B cell (primary cell): Measurements from ENCODE around the gene CBX4. TPM values are rescaled to one million over a fixed set of nuclear protein-coding genes. Genes with fewer than 3 reads are reported as not detected.

Source experiments
- ATAC-seq: fragments of 200-7000 bp; cut with Tn5 transposase; one replicate; pipeline ENCODE4 v1.10.0; 2021; ENCODE audit warnings: low read depth, mild to moderate bottlenecking, moderate number of reproducible peaks, moderate library complexity
- CTCF ChIA-PET: fragments of 350-600 bp; sonication (Branson Sonifier 250); formaldehyde crosslinking; loops from one replicate; lab custom pipeline; 2021; ENCODE audit warnings: antibody characterized with exemption, inconsistent platforms; lab: Charles Lee
- POLR2A ChIA-PET: fragments of 350-600 bp; sonication (Branson Sonifier 250); formaldehyde crosslinking; loops from one replicate; lab custom pipeline; 2021; ENCODE audit warnings: antibody characterized with exemption; lab: Charles Lee
- DNase-seq: peaks from one replicate; pipeline ENCODE4 v3.0.0; 2013
- H2AFZ ChIP-seq: 2 replicates; pipeline ENCODE4 v1.6.1; 2012; ENCODE audit warnings: mild to moderate bottlenecking, low read depth, low read length; ENCODE audit not compliant: insufficient read depth, poor library complexity, severe bottlenecking
- H3K27ac ChIP-seq, 2 donors: 1 replicate in 1 of 2; 2 replicates in 1 of 2; pipeline ENCODE4 v1.5.1; 2012 to 2013; ENCODE audit warnings: low read length in 2 of 2, mild to moderate bottlenecking in 2 of 2, moderate library complexity in 1 of 2
- H3K27me3 ChIP-seq, 4 experiments: fragments of 200-600 bp in 1 of 4; sonication (generic) in 1 of 4; replicated peaks in 1 of 4; 1 replicate in 2 of 4; 2 replicates in 2 of 4; pipeline versions ENCODE4 v1.6.1 to v1.7.0; 2013 to 2016; ENCODE audit warnings: low read length in 3 of 4, mild to moderate bottlenecking in 2 of 4, mixed read lengths in 1 of 4, moderate library complexity in 1 of 4; ENCODE audit not compliant: insufficient read depth in 4 of 4, control insufficient read depth in 3 of 4; ENCODE audit errors: control extremely low read depth in 1 of 4
- H3K36me3 ChIP-seq, 2 experiments: replicated peaks in 1 of 2; 1 replicate in 1 of 2; 2 replicates in 1 of 2; pipeline versions ENCODE4 v1.6.1 to v1.7.1; 2013; ENCODE audit warnings: low read length in 1 of 2; ENCODE audit not compliant: insufficient read depth in 2 of 2, control insufficient read depth in 1 of 2; ENCODE audit errors: control extremely low read depth in 1 of 2, extremely low read depth in 1 of 2
- H3K4me1 ChIP-seq, 2 donors: fragments of 200-600 bp in 1 of 2; sonication (generic) in 1 of 2; 1 replicate in 1 of 2; 2 replicates in 1 of 2; pipeline versions ENCODE4 v1.5.1 to v1.6.1; 2013 to 2017; ENCODE audit warnings: low read length in 2 of 2; ENCODE audit not compliant: control insufficient read depth in 2 of 2, insufficient read depth in 2 of 2
- H3K4me2 ChIP-seq: replicated peaks from 2 replicates; pipeline ENCODE3; 2012; ENCODE audit warnings: mild to moderate bottlenecking, low read depth, low read length; ENCODE audit not compliant: poor library complexity, severe bottlenecking
- H3K4me3 ChIP-seq, 5 experiments: fragments of 200-600 bp in 1 of 5; sonication (generic) in 1 of 5; 1 replicate in 3 of 5; 2 replicates in 2 of 5; pipeline versions ENCODE4 v1.5.1 to v1.7.0; 2011 to 2016; ENCODE audit warnings: low read length in 4 of 5, mild to moderate bottlenecking in 4 of 5, low read depth in 2 of 5, control low read depth in 1 of 5, moderate library complexity in 1 of 5; ENCODE audit not compliant: insufficient read depth in 1 of 5; ENCODE audit errors: control extremely low read depth in 1 of 5, extremely low read depth in 1 of 5
- H3K79me2 ChIP-seq: fragments of 200-600 bp; sonication (generic); one replicate; pipeline ENCODE4 v1.6.0; 2016; ENCODE audit warnings: low read length; ENCODE audit not compliant: control insufficient read depth, insufficient read depth
- H3K9ac ChIP-seq: fragments of 200-600 bp; sonication (generic); 2 replicates; pipeline ENCODE4 v1.6.1; 2017; ENCODE audit warnings: mild to moderate bottlenecking, low read length, moderate library complexity
- H3K9me3 ChIP-seq, 3 donors: one replicate each; pipeline versions ENCODE4 v1.6.1 to v1.7.1; 2013; ENCODE audit warnings: low read length in 2 of 3; ENCODE audit not compliant: control insufficient read depth in 2 of 3, insufficient read depth in 1 of 3; ENCODE audit errors: control extremely low read depth in 1 of 3
- H4K20me1 ChIP-seq: 2 replicates; pipeline ENCODE4 v1.6.0; 2012; ENCODE audit warnings: mild to moderate bottlenecking, low read length; ENCODE audit not compliant: insufficient read depth, control insufficient read depth, poor library complexity, severe bottlenecking
- H3K27ac Mint-ChIP-seq: one replicate; pipeline ENCODE4 v1.8.0; 2021; ENCODE audit warnings: mixed read lengths
- H3K27me3 Mint-ChIP-seq: one replicate; pipeline ENCODE4 v1.8.0; 2021; ENCODE audit warnings: mixed read lengths
- H3K4me1 Mint-ChIP-seq: one replicate; pipeline ENCODE4 v1.8.0; 2021; ENCODE audit warnings: mixed read lengths
- H3K4me3 Mint-ChIP-seq: one replicate; pipeline ENCODE4 v1.8.0; 2021; ENCODE audit warnings: mixed read lengths
- H3K9me3 Mint-ChIP-seq: one replicate; pipeline ENCODE4 v1.8.0; 2022; ENCODE audit warnings: mixed read lengths; ENCODE audit not compliant: insufficient read depth
- EZH2 ChIP-seq: IDR thresholded peaks from 2 replicates; pipeline ENCODE4 v1.6.1; 2012; ENCODE audit warnings: borderline replicate concordance, low read depth, mild to moderate bottlenecking, moderate library complexity, low read length; ENCODE audit not compliant: insufficient read depth, poor library complexity, severe bottlenecking
- WGBS: methylation state at CpG from one replicate; pipeline ENCODE4 v1.1.5; 2013; ENCODE audit warnings: missing lambda C conversion rate; ENCODE audit not compliant: insufficient coverage; 5-methylcytosine and 5-hydroxymethylcytosine counted together
- intact Hi-C: fragments of 100-400 bp; cut with micrococcal nuclease; formaldehyde crosslinking; loops from one replicate; pipeline ENCODE4 v1.10.0; 2022
- polyA plus RNA-seq: library from polyadenylated mRNA; depleted of rRNA; stranded (reverse); fragments of >200 nt; gene quantifications from 2 replicates; pipeline ENCODE4 v1.2.3, GENCODE V29; 2012
- total RNA-seq, 2 donors: library from RNA; stranded (reverse); fragments of 120-200 nt in 1 of 2; gene quantifications; 1 replicate in 1 of 2; 2 replicates in 1 of 2; pipeline versions ENCODE4 v1.2.3 to v1.2.4, GENCODE V29; 2013 to 2022
- TF ChIP-seq, protein P1 (sequence below): fragments of 200-600 bp; IDR thresholded peaks from one replicate; pipeline ENCODE4 v1.8.0; 2022; ENCODE audit warnings: antibody characterized with exemption, mild to moderate bottlenecking

CBX4 gene
- total and polyA plus RNA-seq, 2 donors (not counting 1 experiment from before 2014, with no cell fraction given) = 81.9 to 115 TPM

DNA sequence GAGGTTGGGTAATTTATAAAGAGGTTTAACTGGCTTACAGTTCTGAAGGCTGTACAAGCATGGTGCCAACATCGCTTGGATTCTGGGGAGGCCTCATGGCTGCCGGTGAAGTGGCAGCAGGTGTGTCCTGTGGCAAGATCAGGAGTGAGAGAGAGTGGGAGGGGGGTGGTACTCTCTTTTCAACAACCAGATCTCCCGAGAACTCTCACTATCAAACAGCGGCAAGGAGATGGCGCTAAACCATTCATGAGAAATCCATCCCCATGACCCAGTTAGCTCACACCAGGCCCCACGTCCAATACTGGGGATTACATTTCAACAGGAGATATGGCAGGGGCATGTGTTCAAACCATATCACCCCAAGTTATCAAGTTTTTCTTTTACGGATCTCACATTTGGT is 44.0 kb upstream of the CBX4 start:
- no peaks in the 10 kb centered on the region for H3K4me1 ChIP-seq
- ATAC-seq (no peak), DNase-seq (no peak)
- Mint-ChIP-seq H3K4me1 (no peaks in the 10 kb centered on the region), H3K9me3 (no peaks in the 10 kb centered on the region), H3K4me3 (no peak overlapping the region), H3K27ac (no peak overlapping the region), H3K27me3 (peaks cover 52% of the 10 kb centered on the region)
- intact Hi-C loops = no loop called here
- H3K4me3 ChIP-seq = no peak overlapping the region
- TF ChIP-seq, protein P1, sequence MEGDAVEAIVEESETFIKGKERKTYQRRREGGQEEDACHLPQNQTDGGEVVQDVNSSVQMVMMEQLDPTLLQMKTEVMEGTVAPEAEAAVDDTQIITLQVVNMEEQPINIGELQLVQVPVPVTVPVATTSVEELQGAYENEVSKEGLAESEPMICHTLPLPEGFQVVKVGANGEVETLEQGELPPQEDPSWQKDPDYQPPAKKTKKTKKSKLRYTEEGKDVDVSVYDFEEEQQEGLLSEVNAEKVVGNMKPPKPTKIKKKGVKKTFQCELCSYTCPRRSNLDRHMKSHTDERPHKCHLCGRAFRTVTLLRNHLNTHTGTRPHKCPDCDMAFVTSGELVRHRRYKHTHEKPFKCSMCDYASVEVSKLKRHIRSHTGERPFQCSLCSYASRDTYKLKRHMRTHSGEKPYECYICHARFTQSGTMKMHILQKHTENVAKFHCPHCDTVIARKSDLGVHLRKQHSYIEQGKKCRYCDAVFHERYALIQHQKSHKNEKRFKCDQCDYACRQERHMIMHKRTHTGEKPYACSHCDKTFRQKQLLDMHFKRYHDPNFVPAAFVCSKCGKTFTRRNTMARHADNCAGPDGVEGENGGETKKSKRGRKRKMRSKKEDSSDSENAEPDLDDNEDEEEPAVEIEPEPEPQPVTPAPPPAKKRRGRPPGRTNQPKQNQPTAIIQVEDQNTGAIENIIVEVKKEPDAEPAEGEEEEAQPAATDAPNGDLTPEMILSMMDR = no peak
- no peak for TF ChIP-seq EZH2
- no peak overlapping the region for H3K4me2 ChIP-seq
- no peak overlapping the region for H2AFZ ChIP-seq
- 85% methylated on average over 4 of the region's 7 CpGs for WGBS
- ChIA-PET CTCF (no interaction called here), POLR2A (no interaction called here)
- no peak overlapping the region for H3K27ac ChIP-seq
- H3K27me3 ChIP-seq = peaks cover 0 to 14% (median 3%) of the 10 kb centered on the region in 4 experiments
- no peaks in the 10 kb centered on the region for H4K20me1 ChIP-seq
- H3K79me2 ChIP-seq = no peaks in the 10 kb centered on the region
- peaks cover 0 to 3% (median 0%) of the 10 kb centered on the region in 3 donors for H3K9me3 ChIP-seq
- no peaks in the 10 kb centered on the region for H3K36me3 ChIP-seq
- no peak overlapping the region for H3K9ac ChIP-seq

DNA sequence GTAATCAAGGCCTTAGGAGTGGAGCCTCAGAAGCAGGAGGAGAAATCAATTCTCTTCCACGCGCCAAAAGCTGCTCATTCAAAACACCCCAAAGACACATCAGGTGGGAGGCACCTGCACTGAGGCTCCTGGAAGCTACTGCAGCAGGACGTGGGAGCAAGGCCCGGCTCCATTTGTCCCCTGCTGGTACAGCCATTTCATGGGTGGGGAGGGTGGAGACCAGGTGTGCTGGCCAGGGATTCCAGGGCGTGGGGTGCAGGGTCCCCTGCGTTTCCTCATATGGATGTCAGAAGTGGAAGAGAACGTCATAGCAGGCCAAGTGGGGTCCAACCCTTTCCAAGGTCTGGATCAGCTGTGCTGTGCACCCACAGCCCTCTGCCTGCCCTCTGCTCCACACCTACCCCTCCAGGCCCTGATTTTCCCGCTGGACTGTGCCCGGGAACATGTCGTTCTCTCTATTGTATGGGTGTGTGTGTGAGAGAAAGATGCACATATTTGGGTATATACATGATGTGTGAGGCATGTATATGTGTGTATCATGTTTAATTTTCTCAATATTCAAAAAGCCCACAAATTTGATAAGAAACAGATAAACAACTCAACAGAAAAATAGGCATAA is 39.2 kb upstream of the CBX4 start:
- H3K4me2 ChIP-seq = no peak overlapping the region
- H3K9me3 Mint-ChIP-seq = no peaks in the 10 kb centered on the region
- no peak for TF ChIP-seq EZH2
- TF ChIP-seq, protein P1 = no peak
- H3K36me3 ChIP-seq = no peaks in the 10 kb centered on the region
- no peak overlapping the region for H3K27ac ChIP-seq
- peaks cover 0 to 9% (median 3%) of the 10 kb centered on the region in 4 experiments for H3K27me3 ChIP-seq
- DNase-seq = no peak
- H3K4me1 Mint-ChIP-seq = peaks cover 2% of the 10 kb centered on the region
- no peak overlapping the region for H3K4me3 Mint-ChIP-seq
- H3K4me3 ChIP-seq = no peak overlapping the region
- H3K27me3 Mint-ChIP-seq = peaks cover 42% of the 10 kb centered on the region
- no peaks in the 10 kb centered on the region for H4K20me1 ChIP-seq
- H3K9me3 ChIP-seq = no peaks in the 10 kb centered on the region
- no peak for ATAC-seq
- intact Hi-C loops = no loop called here
- POLR2A ChIA-PET = no interaction called here
- WGBS = 97% methylated on average over 6 of the region's 10 CpGs
- CTCF ChIA-PET = interaction anchor here (1.1 kb wide), 1 partner anchor 9 kb away, joined by 4 read pairs; no protein-coding TSS in a partner anchor
- no peak overlapping the region for H3K9ac ChIP-seq
- H2AFZ ChIP-seq = no peak overlapping the region
- H3K4me1 ChIP-seq = no peaks in the 10 kb centered on the region
- no peaks in the 10 kb centered on the region for H3K79me2 ChIP-seq
- no peak overlapping the region for H3K27ac Mint-ChIP-seq
